Brain microvascular endothelial cell (primary cell): ENCODE data around the gene ADAD2.
A peak's percentile ranks its signal among the peaks of the same experiment; 100 is the strongest.

Experiments used
- DNase-seq: peaks from one replicate; pipeline ENCODE4 v3.0.0-alpha.2; 2020
- H3K27ac ChIP-seq: fragments of 250-450 bp; sonication (Bioruptor Pico); 2 replicates; pipeline ENCODE4 v1.5.1; 2020; ENCODE audit warnings: mild to moderate bottlenecking, moderate library complexity
- H3K27me3 ChIP-seq: fragments of 250-450 bp; sonication (Bioruptor Pico); replicated peaks from 2 replicates; pipeline ENCODE4 v1.5.1; 2020; ENCODE audit warnings: mild to moderate bottlenecking
- H3K36me3 ChIP-seq: fragments of 250-450 bp; sonication (Bioruptor Pico); replicated peaks from 2 replicates; pipeline ENCODE4 v1.5.1; 2020; ENCODE audit warnings: mild to moderate bottlenecking
- H3K4me3 ChIP-seq: 2 replicates; pipeline ENCODE4 v1.5.1; 2011; ENCODE audit warnings: low read depth, mild to moderate bottlenecking, control low read depth, low read length, moderate library complexity
- CTCF ChIP-seq: IDR thresholded peaks from 2 replicates; pipeline ENCODE4 v1.5.1; 2011; ENCODE audit warnings: low read depth, mild to moderate bottlenecking, moderate library complexity, low read length, control low read depth, inconsistent platforms; ENCODE audit errors: missing control alignments
- in situ Hi-C: cut with HindIII; loops from 2 replicates; pipeline ENCODE4 v1.10.0; 2017; ENCODE audit warnings: low sequenced_read_pairs, low pct_ligation_motif_present

The ADAD2 gene

GRCh38 chr16:84150926-84151325 lies 40.0 kb upstream of the ADAD2 start:
- no peak overlapping the region for H3K4me3 ChIP-seq
- no peak for DNase-seq
- in situ Hi-C loops = no loop called here
- H3K36me3 ChIP-seq = no peaks in the 10 kb centered on the region
- TF ChIP-seq CTCF = no peak
- peaks cover 2% of the 10 kb centered on the region for H3K27me3 ChIP-seq
- no peak overlapping the region for H3K27ac ChIP-seq

DNA sequence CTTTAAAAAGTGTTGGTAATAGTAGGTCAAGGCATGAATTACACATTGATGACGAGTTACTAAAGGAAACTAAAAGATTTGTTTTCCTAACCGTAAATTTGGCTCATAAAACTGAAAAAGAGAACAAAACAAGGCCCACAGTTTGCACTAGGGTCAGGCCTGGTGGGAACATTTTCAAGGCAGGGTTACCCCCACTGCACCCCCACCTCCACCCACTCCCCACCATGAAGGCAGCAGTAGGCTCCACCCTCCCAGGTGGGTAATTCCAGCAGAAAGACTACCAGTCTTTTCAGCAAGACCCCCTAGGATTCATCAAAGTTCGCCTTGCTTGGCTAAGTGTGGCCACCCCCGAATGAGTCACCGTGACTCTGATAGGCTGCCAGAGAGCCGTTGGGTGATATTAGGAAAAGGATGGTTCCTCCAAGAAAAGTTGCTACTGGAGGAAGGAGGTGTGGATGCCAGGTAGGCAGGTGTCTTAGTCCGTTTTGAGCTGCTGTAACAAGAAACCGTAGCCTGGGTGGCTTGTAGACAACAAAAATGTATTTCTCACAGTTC lies 37.2 kb upstream of the ADAD2 start:
- no peak for TF ChIP-seq CTCF
- Histone ChIP-seq H3K27ac (no peak overlapping the region), H3K27me3 (peaks cover 8% of the 10 kb centered on the region), H3K4me3 (no peak overlapping the region), H3K36me3 (no peaks in the 10 kb centered on the region)
- DNase-seq = no peak
- in situ Hi-C loops = no loop called here

- no peak overlapping the region for H3K27ac ChIP-seq
- peaks cover 14% of the 10 kb centered on the region for H3K27me3 ChIP-seq
- no peak overlapping the region for H3K4me3 ChIP-seq
- no peaks in the 10 kb centered on the region for H3K36me3 ChIP-seq
- no peak for TF ChIP-seq CTCF
- in situ Hi-C loops = no loop called here
- no peak for DNase-seq
Observed at GRCh38 chr16:84155226-84155625, 35.7 kb upstream of the ADAD2 start.

DNA sequence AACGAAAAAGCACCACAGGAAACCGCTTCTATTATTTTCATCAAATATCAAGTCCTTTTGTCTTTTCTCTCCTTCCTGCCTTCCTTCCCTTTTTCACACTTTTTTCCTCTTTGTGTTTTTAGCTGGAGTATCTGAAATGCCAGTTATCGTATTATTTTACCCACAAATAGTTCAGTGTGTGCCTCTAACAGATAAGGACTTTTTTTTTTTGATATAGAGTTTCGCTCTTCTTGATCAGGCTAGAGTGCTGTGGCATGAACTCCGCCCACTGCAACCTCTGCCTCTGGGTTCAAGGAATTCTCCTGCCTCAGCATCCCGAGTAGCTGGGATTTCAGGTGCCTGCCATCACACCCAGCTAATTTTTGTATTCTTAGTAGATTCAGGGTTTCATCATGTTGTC lies 35.2 kb upstream of the ADAD2 start:
- no peak for DNase-seq
- no peak overlapping the region for H3K27ac ChIP-seq
- TF ChIP-seq CTCF = no peak
- in situ Hi-C loops = no loop called here
- H3K4me3 ChIP-seq = no peak overlapping the region
- H3K36me3 ChIP-seq = no peaks in the 10 kb centered on the region
- peaks cover 13% of the 10 kb centered on the region for H3K27me3 ChIP-seq

- H3K4me3 ChIP-seq = no peak overlapping the region
- no peak overlapping the region for H3K27ac ChIP-seq
- no peaks in the 10 kb centered on the region for H3K36me3 ChIP-seq
- DNase-seq = no peak
- peak; percentile 15 for TF ChIP-seq CTCF
- in situ Hi-C loops = no loop called here
- peaks cover 13% of the 10 kb centered on the region for H3K27me3 ChIP-seq
Observed at GRCh38 chr16:84156342-84156784, 34.6 kb upstream of the ADAD2 start.

- Histone ChIP-seq H3K27ac (no peak overlapping the region), H3K27me3 (peaks cover 13% of the 10 kb centered on the region), H3K36me3 (no peaks in the 10 kb centered on the region), H3K4me3 (no peak overlapping the region)
- TF ChIP-seq CTCF = no peak
- DNase-seq = no peak
- in situ Hi-C loops = no loop called here
Observed at GRCh38 chr16:84159007-84159406, 31.9 kb upstream of the ADAD2 start.
